ENCODE measurements around the gene FAM76A. TPM values are rescaled to one million over a fixed set of nuclear protein-coding genes. Genes with fewer than 3 reads are reported as not detected.
A peak's percentile ranks its signal among the peaks of the same experiment; 100 is the strongest.

FAM76A gene
- total and polyA plus RNA-seq, 9 of the 15 experiments (the other 6 are each of a cell fraction or from before 2014, with no cell fraction given), result 9.5 to 14.6 (median 11.4) TPM

- in situ Hi-C loops (cut with MboI) (no loop called here), intact Hi-C loops (cut with micrococcal nuclease) (no loop called here)
- DNase-seq (ENCODE audit: extremely low read depth in 1 of 4, low spot score in 3 of 4), result no peak
- BruUV-seq (replicated peaks), result no TSS peak
- Histone ChIP-seq H3K9me3 (replicated peaks; ENCODE audit: control insufficient read depth, insufficient read depth, low read depth, low read length) (no peaks in the 10 kb centered on the region), H3K9me1 (ENCODE audit: control insufficient read depth, insufficient read depth, low read length) (no peaks in the 10 kb centered on the region), H3K36me3 (ENCODE audit: control insufficient read depth, insufficient read depth, low read length) (peaks cover 17% of the 10 kb centered on the region; the same call in 2 of the 3 replicates), H3K79me2 (ENCODE audit: control insufficient read depth, insufficient read depth, low read length) (no peaks in the 10 kb centered on the region), H3K4me3 (no peak overlapping the region), H3K9ac (ENCODE audit: insufficient read depth in 1 of 2, low read depth in 2 of 2, low read length in 2 of 2) (no peak overlapping the region), H3K4me2 (ENCODE audit: insufficient read depth, low read length) (no peak overlapping the region), H3K27me3 (ENCODE audit: control insufficient read depth in 2 of 2, insufficient read depth in 2 of 2, low read length in 2 of 2) (no peaks in the 10 kb centered on the region), H3K27ac (ENCODE audit: extremely low read depth, low read depth, low read length) (no peak overlapping the region), H4K20me1 (replicated peaks; ENCODE audit: control insufficient read depth, insufficient read depth, low read length) (no peaks in the 10 kb centered on the region), H2AFZ (ENCODE audit: low read depth, low read length) (no peak overlapping the region), H3K4me1 (replicated peaks in 1 of 2; ENCODE audit: control insufficient read depth in 2 of 2, insufficient read depth in 2 of 2, low read length in 2 of 2) (no peaks in the 10 kb centered on the region)
- CTCF ChIA-PET (ENCODE audit: low intra/inter-chr PET ratio), result no interaction called here
- no peak for FAIRE-seq
- TF ChIP-seq ZNF316 (IDR thresholded peaks at IDR 0.05), result peak; percentile 44
- TF ChIP-seq, protein P1, sequence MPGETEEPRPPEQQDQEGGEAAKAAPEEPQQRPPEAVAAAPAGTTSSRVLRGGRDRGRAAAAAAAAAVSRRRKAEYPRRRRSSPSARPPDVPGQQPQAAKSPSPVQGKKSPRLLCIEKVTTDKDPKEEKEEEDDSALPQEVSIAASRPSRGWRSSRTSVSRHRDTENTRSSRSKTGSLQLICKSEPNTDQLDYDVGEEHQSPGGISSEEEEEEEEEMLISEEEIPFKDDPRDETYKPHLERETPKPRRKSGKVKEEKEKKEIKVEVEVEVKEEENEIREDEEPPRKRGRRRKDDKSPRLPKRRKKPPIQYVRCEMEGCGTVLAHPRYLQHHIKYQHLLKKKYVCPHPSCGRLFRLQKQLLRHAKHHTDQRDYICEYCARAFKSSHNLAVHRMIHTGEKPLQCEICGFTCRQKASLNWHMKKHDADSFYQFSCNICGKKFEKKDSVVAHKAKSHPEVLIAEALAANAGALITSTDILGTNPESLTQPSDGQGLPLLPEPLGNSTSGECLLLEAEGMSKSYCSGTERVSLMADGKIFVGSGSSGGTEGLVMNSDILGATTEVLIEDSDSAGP (CRISPR knock-in tag; IDR thresholded peaks at IDR 0.05), result no peak
- WGBS (ENCODE audit: insufficient coverage, low coverage, missing lambda C conversion rate), result 76% methylated on average over 4 of the region's 4 CpGs
- no peak for ATAC-seq
- POLR2A ChIA-PET, result interaction anchor here (1.5 to 2.2 kb wide), 2 partner anchors 8 to 10 kb away, joined by 3 to 5 read pairs; no protein-coding TSS in a partner anchor
These were observed 30.1 kb downstream of the FAM76A start for GRCh38 chr1:27755865-27756264.

DNA sequence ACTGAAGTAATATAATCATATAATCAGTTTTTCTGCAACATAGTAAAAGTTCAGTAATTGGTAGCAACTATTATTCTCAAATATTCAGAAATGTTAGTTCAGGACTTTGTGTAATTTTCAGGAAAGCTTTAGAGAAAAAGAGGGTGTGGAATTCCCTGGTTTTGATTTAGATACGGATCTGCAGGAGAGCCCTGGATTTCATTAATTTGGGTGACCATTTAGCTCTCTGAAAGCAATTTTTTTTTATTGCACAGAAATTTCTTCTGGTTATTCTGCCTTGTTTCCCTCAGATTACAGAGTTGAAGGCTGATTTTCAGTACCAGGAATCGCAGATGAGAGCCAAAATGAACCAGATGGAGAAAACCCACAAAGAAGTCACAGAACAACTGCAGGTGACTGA, 33.5 kb downstream of the FAM76A start:
- Histone ChIP-seq H3K36me3 (ENCODE audit: control insufficient read depth, insufficient read depth, low read length) (peaks cover 12% of the 10 kb centered on the region; the same call in 1 of the 3 replicates), H3K9ac (ENCODE audit: insufficient read depth in 1 of 2, low read depth in 2 of 2, low read length in 2 of 2) (no peak overlapping the region), H2AFZ (ENCODE audit: low read depth, low read length) (no peak overlapping the region), H3K27me3 (ENCODE audit: control insufficient read depth in 2 of 2, insufficient read depth in 2 of 2, low read length in 2 of 2) (no peaks in the 10 kb centered on the region), H3K9me3 (replicated peaks; ENCODE audit: control insufficient read depth, insufficient read depth, low read depth, low read length) (no peaks in the 10 kb centered on the region), H3K27ac (ENCODE audit: extremely low read depth, low read depth, low read length) (no peak overlapping the region), H3K79me2 (ENCODE audit: control insufficient read depth, insufficient read depth, low read length) (no peaks in the 10 kb centered on the region), H3K9me1 (ENCODE audit: control insufficient read depth, insufficient read depth, low read length) (no peaks in the 10 kb centered on the region), H4K20me1 (replicated peaks; ENCODE audit: control insufficient read depth, insufficient read depth, low read length) (no peaks in the 10 kb centered on the region), H3K4me2 (ENCODE audit: insufficient read depth, low read length) (no peak overlapping the region), H3K4me1 (replicated peaks in 1 of 2; ENCODE audit: control insufficient read depth in 2 of 2, insufficient read depth in 2 of 2, low read length in 2 of 2) (no peaks in the 10 kb centered on the region; a peak in 2 of 5 replicates), H3K4me3 (no peak overlapping the region)
- ChIA-PET POLR2A (interaction anchor here (0.9 to 1.6 kb wide), 3 partner anchors 9 to 18 kb away, joined by 3 to 7 read pairs (median 4); partner anchors contain the start of gene STX12), CTCF (ENCODE audit: low intra/inter-chr PET ratio) (no interaction called here)
- FAIRE-seq, result no peak
- BruUV-seq (replicated peaks), result no TSS peak
- no peak for ATAC-seq
- no peak for DNase-seq (ENCODE audit: extremely low read depth in 1 of 4, low spot score in 3 of 4)
- in situ Hi-C loops (cut with MboI), result no loop called here
- intact Hi-C loops (cut with micrococcal nuclease), result no loop called here
- 77% methylated on average over 2 of the region's 2 CpGs for WGBS (ENCODE audit: insufficient coverage, low coverage, missing lambda C conversion rate)
- TF ChIP-seq RBM39 (optimal IDR thresholded peaks at IDR 0.05; ENCODE audit: low read depth, low read length), result no peak
- TF ChIP-seq, protein P2, sequence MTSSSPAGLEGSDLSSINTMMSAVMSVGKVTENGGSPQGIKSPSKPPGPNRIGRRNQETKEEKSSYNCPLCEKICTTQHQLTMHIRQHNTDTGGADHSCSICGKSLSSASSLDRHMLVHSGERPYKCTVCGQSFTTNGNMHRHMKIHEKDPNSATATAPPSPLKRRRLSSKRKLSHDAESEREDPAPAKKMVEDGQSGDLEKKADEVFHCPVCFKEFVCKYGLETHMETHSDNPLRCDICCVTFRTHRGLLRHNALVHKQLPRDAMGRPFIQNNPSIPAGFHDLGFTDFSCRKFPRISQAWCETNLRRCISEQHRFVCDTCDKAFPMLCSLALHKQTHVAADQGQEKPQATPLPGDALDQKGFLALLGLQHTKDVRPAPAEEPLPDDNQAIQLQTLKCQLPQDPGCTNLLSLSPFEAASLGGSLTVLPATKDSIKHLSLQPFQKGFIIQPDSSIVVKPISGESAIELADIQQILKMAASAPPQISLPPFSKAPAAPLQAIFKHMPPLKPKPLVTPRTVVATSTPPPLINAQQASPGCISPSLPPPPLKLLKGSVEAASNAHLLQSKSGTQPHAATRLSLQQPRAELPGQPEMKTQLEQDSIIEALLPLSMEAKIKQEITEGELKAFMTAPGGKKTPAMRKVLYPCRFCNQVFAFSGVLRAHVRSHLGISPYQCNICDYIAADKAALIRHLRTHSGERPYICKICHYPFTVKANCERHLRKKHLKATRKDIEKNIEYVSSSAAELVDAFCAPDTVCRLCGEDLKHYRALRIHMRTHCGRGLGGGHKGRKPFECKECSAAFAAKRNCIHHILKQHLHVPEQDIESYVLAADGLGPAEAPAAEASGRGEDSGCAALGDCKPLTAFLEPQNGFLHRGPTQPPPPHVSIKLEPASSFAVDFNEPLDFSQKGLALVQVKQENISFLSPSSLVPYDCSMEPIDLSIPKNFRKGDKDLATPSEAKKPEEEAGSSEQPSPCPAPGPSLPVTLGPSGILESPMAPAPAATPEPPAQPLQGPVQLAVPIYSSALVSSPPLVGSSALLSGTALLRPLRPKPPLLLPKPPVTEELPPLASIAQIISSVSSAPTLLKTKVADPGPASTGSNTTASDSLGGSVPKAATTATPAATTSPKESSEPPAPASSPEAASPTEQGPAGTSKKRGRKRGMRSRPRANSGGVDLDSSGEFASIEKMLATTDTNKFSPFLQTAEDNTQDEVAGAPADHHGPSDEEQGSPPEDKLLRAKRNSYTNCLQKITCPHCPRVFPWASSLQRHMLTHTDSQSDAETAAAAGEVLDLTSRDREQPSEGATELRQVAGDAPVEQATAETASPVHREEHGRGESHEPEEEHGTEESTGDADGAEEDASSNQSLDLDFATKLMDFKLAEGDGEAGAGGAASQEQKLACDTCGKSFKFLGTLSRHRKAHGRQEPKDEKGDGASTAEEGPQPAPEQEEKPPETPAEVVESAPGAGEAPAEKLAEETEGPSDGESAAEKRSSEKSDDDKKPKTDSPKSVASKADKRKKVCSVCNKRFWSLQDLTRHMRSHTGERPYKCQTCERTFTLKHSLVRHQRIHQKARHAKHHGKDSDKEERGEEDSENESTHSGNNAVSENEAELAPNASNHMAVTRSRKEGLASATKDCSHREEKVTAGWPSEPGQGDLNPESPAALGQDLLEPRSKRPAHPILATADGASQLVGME (CRISPR knock-in tag; IDR thresholded peaks at IDR 0.05), result no peak
- no peak for TF ChIP-seq THRB (CRISPR knock-in tag; conservative IDR thresholded peaks at IDR 0.05)
- TF ChIP-seq POLR2H (tag; IDR thresholded peaks at IDR 0.05; ENCODE audit: low read depth), result no peak
- TF ChIP-seq ZFP36 (IDR thresholded peaks at IDR 0.05; ENCODE audit: low read depth, low read length, partially characterized antibody), result no peak

All from K562 (cell line).